Pancreas (tissue), 10 donors: ENCODE measurements around the gene TMEM169. TPM values are rescaled to one million over a fixed set of nuclear protein-coding genes. Genes with fewer than 3 reads are reported as not detected.
A peak's percentile ranks its signal among the peaks of the same experiment; 100 is the strongest.
"Not testable (repeated sequence)": the region's sequence is repeated elsewhere in the genome, so short reads cannot be mapped to it uniquely, and the experiment has no call there.

Experiments
- ATAC-seq, 4 donors: fragments of 200-7000 bp; cut with Tn5 transposase; one replicate each; pipeline versions ENCODE4 v1.8.0 to v1.9.1; 2020; ENCODE audit warnings: mild to moderate bottlenecking in 4 of 4, moderate library complexity in 4 of 4
- DNase-seq, 6 donors: peaks; one replicate each; pipeline ENCODE4 v3.0.0-alpha.2; 2020
- FAIRE-seq: peaks from 2 replicates; lab custom pipeline; 2012; peaks lifted over from hg19 to GRCh38; lab: Jason Lieb, UNC
- H3K27ac ChIP-seq, 4 donors: fragments of 200-600 bp; sonication (generic); 1 replicate in 3 of 4; 2 replicates in 1 of 4; pipeline versions ENCODE4 v1.5.0 to v1.8.0; 2020
- H3K27me3 ChIP-seq, 4 donors: fragments of 200-600 bp; one replicate each; pipeline ENCODE4 v1.8.0; 2021
- H3K36me3 ChIP-seq, 3 donors: fragments of 200-600 bp; sonication (generic) in 1 of 3; one replicate each; pipeline versions ENCODE4 v1.5.0 to v1.8.0; 2020 to 2021
- H3K4me1 ChIP-seq, 3 donors: fragments of 200-600 bp; one replicate each; pipeline ENCODE4 v1.8.0; 2021
- H3K4me3 ChIP-seq, 4 donors: fragments of 200-600 bp; sonication (generic) in 2 of 4; one replicate each; pipeline versions ENCODE4 v1.5.0 to v1.8.0; 2020 to 2021
- H3K9me3 ChIP-seq, 4 donors: fragments of 200-600 bp; one replicate each; pipeline ENCODE4 v1.8.0; 2021
- CTCF ChIP-seq, 4 donors: fragments of 200-600 bp; sonication (generic) in 3 of 4; IDR thresholded peaks; one replicate each; pipeline versions ENCODE4 v1.5.0 to v1.8.0; 2021; ENCODE audit warnings: antibody characterized with exemption in 4 of 4
- whole genome bisulfite sequencing, 2 donors: extraction: QIAGEN DNeasy Blood & Tissue Kit; methylation state at CpG; one replicate each; pipeline ENCODE4 v1.1.7; 2013; 5-methylcytosine and 5-hydroxymethylcytosine counted together
- intact Hi-C, 3 donors: fragments of 100-400 bp; cut with DNase I; formaldehyde crosslinking; loops; one replicate each; pipeline versions ENCODE4 v1.11.1 to v1.14.2; 2022
- polyA plus RNA-seq, 2 donors: library from polyadenylated mRNA; stranded (reverse); fragments of 200-250 nt; gene quantifications; one replicate each; pipeline ENCODE4 v1.2.3, GENCODE V29; 2013
- total RNA-seq, 6 donors: library from RNA; stranded (reverse); fragmentation: NEBNext Ultra II Directional in 4 of 6; extraction: Animal tissue kit (Norgen Biotek cat#: 25700) in 4 of 6; gene quantifications; one replicate each; pipeline versions ENCODE4 v1.2.1 to v1.2.4, GENCODE V29; 2021 to 2023
- donor health status: healthy with polysubstance abuse.
- donor health status: DM: no; HTN: no; CAD: no; lungs with moderate emphysema.
- donor health status: DM: no; HTN: no; CAD: no.
- donor health status: control.
- donor health status: control.
- donor health status: Bipolar disorder and iron deficiency.
- donor health status: DM: yes; HTN: yes; CAD: no.
- donor health status: DM: no; HTN: no; CAD: no.
- donor health status: DM: no; HTN: no; CAD: no.
- donor health status: DM: yes; HTN: yes; CAD: no.

Gene TMEM169
- total and polyA plus RNA-seq, 8 donors = 0.15 to 0.55 (median 0.44) TPM

GRCh38 chr2:216074380-216074779 is 7.3 kb upstream of the TMEM169 start:
- Histone ChIP-seq H3K9me3 (no peaks in the 10 kb centered on the region), H3K27ac (no peak overlapping the region), H3K27me3 (no peaks in the 10 kb centered on the region), H3K4me1 (peaks cover 0 to 6% (median 4%) of the 10 kb centered on the region in 3 donors), H3K36me3 (no peaks in the 10 kb centered on the region), H3K4me3 (no peak overlapping the region)
- no peak for TF ChIP-seq CTCF (IDR thresholded peaks at IDR 0.05)
- DNase-seq (no peak), ATAC-seq (no peak), FAIRE-seq (no peak)
- intact Hi-C loops = no loop called here
- 45 to 62% methylated on average over 1 of the region's 1 CpG for WGBS, 2 donors

GRCh38 chr2:216074794-216075193 is 6.9 kb upstream of the TMEM169 start:
- Histone ChIP-seq H3K9me3 (no peaks in the 10 kb centered on the region), H3K4me1 (peaks cover 0 to 6% (median 4%) of the 10 kb centered on the region in 3 donors), H3K36me3 (no peaks in the 10 kb centered on the region), H3K4me3 (no peak overlapping the region), H3K27me3 (no peaks in the 10 kb centered on the region), H3K27ac (no peak overlapping the region)
- WGBS, 2 donors = 90 to 93% methylated on average over 1 of the region's 1 CpG
- FAIRE-seq (no peak), DNase-seq (no peak), ATAC-seq (no peak)
- intact Hi-C loops = no loop called here
- TF ChIP-seq CTCF (IDR thresholded peaks at IDR 0.05) = no peak

- Histone ChIP-seq H3K27ac (peak overlapping the region in 3 of 4 donors; percentile 16 to 55 (median 16)), H3K36me3 (no peaks in the 10 kb centered on the region), H3K27me3 (no peaks in the 10 kb centered on the region), H3K4me1 (peaks cover 0 to 10% (median 6%) of the 10 kb centered on the region in 3 donors), H3K4me3 (no peak overlapping the region), H3K9me3 (no peaks in the 10 kb centered on the region)
- intact Hi-C loops = no loop called here
- 56 to 58% methylated on average over 6 of the region's 6 CpGs for WGBS, 2 donors
- no peak for FAIRE-seq
- peak; percentile 24 to 54 (median 36) for ATAC-seq
- no peak for DNase-seq
- TF ChIP-seq CTCF (IDR thresholded peaks at IDR 0.05) = no peak
These were observed 5.9 kb upstream of the TMEM169 start for GRCh38 chr2:216075510-216076485.

- no peak overlapping the region for H3K27ac ChIP-seq
- WGBS, 2 donors = 35 to 49% methylated on average over 1 of the region's 1 CpG
- TF ChIP-seq CTCF (IDR thresholded peaks at IDR 0.05) = no peak
- peak; percentile 53 for FAIRE-seq
- H3K36me3 ChIP-seq = no peaks in the 10 kb centered on the region
- no peaks in the 10 kb centered on the region for H3K9me3 ChIP-seq
- H3K27me3 ChIP-seq = no peaks in the 10 kb centered on the region
- intact Hi-C loops = no loop called here
- no peak for DNase-seq
- H3K4me1 ChIP-seq = peaks cover 0 to 14% (median 6%) of the 10 kb centered on the region in 3 donors
- H3K4me3 ChIP-seq = no peak overlapping the region
- no peak for ATAC-seq
These were observed 2.9 kb upstream of the TMEM169 start for GRCh38 chr2:216078776-216079175.

GRCh38 chr2:216080048-216080447 is 1.7 kb upstream of the TMEM169 start:
- H3K9me3 ChIP-seq, H3K36me3 ChIP-seq, intact Hi-C loops, H3K4me3 ChIP-seq, H3K27ac ChIP-seq, DNase-seq, ATAC-seq, FAIRE-seq, H3K27me3 ChIP-seq: not testable (repeated sequence)
- H3K4me1 ChIP-seq = peaks cover 0 to 13% (median 6%) of the 10 kb centered on the region in 3 donors
- WGBS, 2 donors = 96 to 98% methylated on average over 10 of the region's 10 CpGs
